GM23248 (cell line): ENCODE data around the gene THBS3. TPM values are rescaled to one million over a fixed set of nuclear protein-coding genes. Genes with fewer than 3 reads are reported as not detected.
A peak's percentile ranks its signal among the peaks of the same experiment; 100 is the strongest.
"Not testable (repeated sequence)": the region's sequence is repeated elsewhere in the genome, so short reads cannot be mapped to it uniquely, and the experiment has no call there.

ENCODE experiments used
- DNase-seq: peaks from one replicate; pipeline ENCODE4 v3.0.0-alpha.2; 2015
- H2AFZ ChIP-seq: fragments of 200-600 bp; sonication (generic); 2 replicates; pipeline ENCODE4 v1.6.1; 2016; ENCODE audit warnings: antibody characterized with exemption
- H3F3A ChIP-seq: fragments of 200-600 bp; sonication (generic); 2 replicates; pipeline ENCODE4 v1.6.1; 2016; ENCODE audit warnings: mild to moderate bottlenecking, antibody characterized with exemption, mixed run types; ENCODE audit not compliant: insufficient read depth
- H3K27ac ChIP-seq: fragments of 200-600 bp; sonication (generic); 2 replicates; pipeline ENCODE4 v1.5.1; 2016; ENCODE audit warnings: mild to moderate bottlenecking
- H3K27me3 ChIP-seq: fragments of 200-600 bp; sonication (generic); replicated peaks from 2 replicates; pipeline ENCODE4 v1.6.1; 2016; ENCODE audit warnings: mild to moderate bottlenecking; ENCODE audit not compliant: insufficient read depth
- H3K36me3 ChIP-seq: fragments of 200-600 bp; sonication (generic); 2 replicates; pipeline ENCODE4 v1.6.1; 2016; ENCODE audit warnings: low read depth, mild to moderate bottlenecking
- H3K4me1 ChIP-seq: fragments of 200-600 bp; sonication (generic); 2 replicates; pipeline ENCODE4 v1.6.1; 2016; ENCODE audit warnings: mild to moderate bottlenecking; ENCODE audit not compliant: insufficient read depth
- H3K4me2 ChIP-seq: fragments of 200-600 bp; sonication (generic); one replicate; pipeline ENCODE4 v1.6.1; 2016; ENCODE audit warnings: mild to moderate bottlenecking; ENCODE audit not compliant: unreplicated experiment
- H3K4me3 ChIP-seq: fragments of 200-600 bp; sonication (generic); 2 replicates; pipeline ENCODE4 v1.5.1; 2016; ENCODE audit warnings: mild to moderate bottlenecking
- H3K79me2 ChIP-seq: fragments of 200-600 bp; sonication (generic); 2 replicates; pipeline ENCODE4 v1.6.1; 2016; ENCODE audit warnings: mild to moderate bottlenecking; ENCODE audit not compliant: insufficient read depth
- H3K9ac ChIP-seq: fragments of 200-600 bp; sonication (generic); 2 replicates; pipeline ENCODE4 v1.6.1; 2016; ENCODE audit warnings: mild to moderate bottlenecking
- H3K9me2 ChIP-seq: fragments of 200-600 bp; sonication (generic); 2 replicates; pipeline ENCODE4 v1.6.1; 2016; ENCODE audit warnings: mixed run types, mild to moderate bottlenecking, moderate library complexity; ENCODE audit not compliant: insufficient read depth
- H3K9me3 ChIP-seq: fragments of 200-600 bp; sonication (generic); one replicate; pipeline ENCODE4 v1.6.1; 2017; ENCODE audit warnings: low read depth
- H4K20me1 ChIP-seq: fragments of 200-600 bp; sonication (generic); 2 replicates; pipeline ENCODE4 v1.6.0; 2016; ENCODE audit not compliant: insufficient read depth
- EZH2 ChIP-seq: fragments of 200-600 bp; sonication (generic); IDR thresholded peaks from 2 replicates; pipeline ENCODE4 v1.6.1; 2018; ENCODE audit warnings: antibody characterized with exemption, mild to moderate bottlenecking; ENCODE audit not compliant: insufficient read depth, poor library complexity, severe bottlenecking
- EZH2phosphoT487 ChIP-seq: fragments of 200-600 bp; sonication (generic); IDR thresholded peaks from 2 replicates; pipeline ENCODE4 v1.6.1; 2018; ENCODE audit warnings: antibody characterized with exemption, moderate library complexity, mild to moderate bottlenecking, low read depth; ENCODE audit not compliant: insufficient read depth
- WGBS, 2 experiments: methylation state at CpG; one replicate each; pipeline ENCODE4 v1.1.6; 2015 to 2017; ENCODE audit warnings: low lambda C conversion rate in 2 of 2, low coverage in 1 of 2; ENCODE audit errors: missing lambda C conversion rate in 2 of 2; 5-methylcytosine and 5-hydroxymethylcytosine counted together
- in situ Hi-C: fragments of 300-500 bp; cut with MboI; formaldehyde crosslinking; loops from 2 replicates; pipeline ENCODE4 v1.15.0; 2020
- polyA plus RNA-seq: library from polyadenylated mRNA; unstranded; fragments of >200 nt; fragmentation: Nextera tagmentation; extraction: Ambion mirVana; gene quantifications from 2 replicates; pipeline ENCODE4 v1.2.1, GENCODE V29; 2016
- total RNA-seq: library from RNA; depleted of rRNA; stranded (reverse); fragments of >200 nt; shearing (Covaris generic); gene quantifications from 2 replicates; pipeline ENCODE4 v1.2.3, GENCODE V29; 2014

The THBS3 gene
- total and polyA plus RNA-seq, 2 experiments from 2014 or later = 16.6 to 20.6 TPM

DNA sequence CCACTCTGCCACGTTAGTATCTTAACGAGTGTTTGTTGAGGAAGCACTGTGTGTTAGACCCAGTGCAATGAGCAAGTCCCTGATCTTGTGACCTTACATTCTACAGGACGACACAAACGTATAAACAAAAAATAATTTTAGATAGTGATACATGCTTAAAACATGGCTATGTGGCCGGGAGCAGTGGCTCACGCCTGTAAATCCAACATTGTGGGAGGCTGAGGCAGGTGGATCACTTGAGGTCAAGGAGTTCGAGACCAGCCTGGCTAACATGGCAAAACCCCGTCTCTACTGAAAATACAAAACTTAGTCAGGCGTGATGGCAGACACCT lies 20.4 kb upstream of the THBS3 start:
- peaks cover 29% of the 10 kb centered on the region for H3F3A ChIP-seq
- H3K9me2 ChIP-seq = no peaks in the 10 kb centered on the region
- in situ Hi-C loops = no loop called here
- peaks cover 27% of the 10 kb centered on the region for H3K79me2 ChIP-seq
- peak overlapping the region; percentile 91 for H3K4me3 ChIP-seq
- no peak for TF ChIP-seq EZH2phosphoT487
- no peak for TF ChIP-seq EZH2
- no peak for DNase-seq
- WGBS, 2 experiments = 54 to 58% methylated on average over 9 of the region's 9 CpGs
- peak overlapping the region; percentile 91 for H2AFZ ChIP-seq
- H3K9ac ChIP-seq = peak overlapping the region; percentile 76
- H3K27me3 ChIP-seq = no peaks in the 10 kb centered on the region
- peaks cover 44% of the 10 kb centered on the region for H3K4me1 ChIP-seq
- no peaks in the 10 kb centered on the region for H4K20me1 ChIP-seq
- H3K9me3 ChIP-seq = no peaks in the 10 kb centered on the region
- H3K4me2 ChIP-seq = peak overlapping the region; percentile 81
- peak overlapping the region; percentile 58 for H3K27ac ChIP-seq
- H3K36me3 ChIP-seq = no peaks in the 10 kb centered on the region

DNA sequence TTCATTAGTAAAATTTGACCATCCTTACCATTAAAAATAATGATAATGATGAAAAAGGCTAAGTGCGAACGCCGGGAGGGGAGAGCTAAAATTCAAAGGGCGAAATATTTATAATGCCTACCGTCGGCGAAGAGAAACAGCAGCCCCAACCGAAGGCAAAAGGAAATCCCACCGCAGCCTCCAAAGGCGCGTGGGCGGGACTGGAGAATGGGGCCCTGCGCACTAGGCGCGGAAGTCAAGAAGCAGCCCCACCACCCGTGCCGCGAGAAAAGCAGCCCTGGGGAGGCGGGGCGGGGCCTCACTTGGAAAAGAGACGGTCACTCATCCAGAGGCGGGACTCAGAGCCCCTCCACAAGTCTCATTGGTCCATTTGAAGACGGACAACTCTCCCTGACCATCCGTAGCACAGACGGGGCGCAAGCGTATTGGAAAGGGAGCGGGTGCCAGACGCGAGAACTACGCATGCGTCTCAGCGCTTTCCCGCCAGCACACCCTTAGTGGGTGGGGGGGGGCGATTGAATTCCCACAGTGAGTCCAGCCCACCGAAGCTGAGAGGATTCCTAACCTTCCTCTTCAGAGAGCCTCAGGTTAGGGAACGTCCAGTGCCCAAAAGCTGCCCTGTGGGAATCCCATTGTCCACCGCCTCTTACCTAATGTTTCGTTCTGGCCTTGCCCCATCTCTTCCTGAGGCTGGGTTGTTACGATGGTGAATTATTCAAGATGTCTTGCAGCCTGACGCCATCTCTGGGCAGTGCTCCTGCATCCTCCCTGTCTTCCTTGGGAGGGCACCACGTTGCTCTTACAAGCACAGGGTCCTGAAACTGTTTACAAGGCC lies 19.8 kb upstream of the THBS3 start:
- Histone ChIP-seq H2AFZ (peak overlapping the region; percentile 91), H3K9ac (peak overlapping the region; percentile 89), H3K4me2 (peak overlapping the region; percentile 93), H3K9me2 (no peaks in the 10 kb centered on the region), H3K36me3 (no peaks in the 10 kb centered on the region), H3K4me3 (peak overlapping the region; percentile 91), H4K20me1 (no peaks in the 10 kb centered on the region), H3K27me3 (no peaks in the 10 kb centered on the region), H3K9me3 (no peaks in the 10 kb centered on the region), H3K4me1 (peaks cover 42% of the 10 kb centered on the region), H3F3A (peaks cover 29% of the 10 kb centered on the region), H3K27ac (peak overlapping the region; percentile 84), H3K79me2 (peaks cover 29% of the 10 kb centered on the region)
- DNase-seq = peak; percentile 99
- 2 to 4% methylated on average over 35 to 42 of the region's 42 CpGs for WGBS, 2 experiments
- in situ Hi-C loops = no loop called here
- TF ChIP-seq EZH2phosphoT487 (no peak), EZH2 (no peak)

DNA sequence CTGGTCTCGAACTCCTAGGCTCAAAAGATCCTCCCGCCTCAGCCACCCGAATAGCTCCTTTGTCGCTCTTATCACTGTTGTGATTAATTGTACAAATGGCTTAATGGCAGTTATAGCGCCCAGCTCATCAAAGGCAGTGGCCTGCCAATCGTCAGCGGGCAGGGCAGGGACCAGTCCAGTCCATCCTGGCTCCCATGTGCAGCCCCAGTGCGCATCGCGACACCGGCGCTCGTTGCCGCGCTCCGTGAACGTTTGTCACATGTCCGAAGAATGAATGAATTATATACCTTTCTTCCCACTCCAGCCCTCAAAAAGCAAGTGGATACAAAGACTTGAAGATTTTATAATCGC lies 19.2 kb upstream of the THBS3 start:
- in situ Hi-C loops = no loop called here
- Histone ChIP-seq H3K27ac (peak overlapping the region; percentile 84), H3K36me3 (no peaks in the 10 kb centered on the region), H2AFZ (peak overlapping the region; percentile 85), H3K4me1 (peaks cover 36% of the 10 kb centered on the region), H3K9me2 (no peaks in the 10 kb centered on the region), H3K9ac (peak overlapping the region; percentile 89), H3K79me2 (peaks cover 29% of the 10 kb centered on the region), H4K20me1 (no peaks in the 10 kb centered on the region), H3K4me3 (peak overlapping the region; percentile 91), H3K27me3 (no peaks in the 10 kb centered on the region), H3F3A (peaks cover 29% of the 10 kb centered on the region), H3K9me3 (no peaks in the 10 kb centered on the region), H3K4me2 (peak overlapping the region; percentile 93)
- 0 to 1% methylated on average over 19 of the region's 19 CpGs for WGBS, 2 experiments
- TF ChIP-seq EZH2 (no peak), EZH2phosphoT487 (no peak)
- DNase-seq = peak; percentile 77

DNA sequence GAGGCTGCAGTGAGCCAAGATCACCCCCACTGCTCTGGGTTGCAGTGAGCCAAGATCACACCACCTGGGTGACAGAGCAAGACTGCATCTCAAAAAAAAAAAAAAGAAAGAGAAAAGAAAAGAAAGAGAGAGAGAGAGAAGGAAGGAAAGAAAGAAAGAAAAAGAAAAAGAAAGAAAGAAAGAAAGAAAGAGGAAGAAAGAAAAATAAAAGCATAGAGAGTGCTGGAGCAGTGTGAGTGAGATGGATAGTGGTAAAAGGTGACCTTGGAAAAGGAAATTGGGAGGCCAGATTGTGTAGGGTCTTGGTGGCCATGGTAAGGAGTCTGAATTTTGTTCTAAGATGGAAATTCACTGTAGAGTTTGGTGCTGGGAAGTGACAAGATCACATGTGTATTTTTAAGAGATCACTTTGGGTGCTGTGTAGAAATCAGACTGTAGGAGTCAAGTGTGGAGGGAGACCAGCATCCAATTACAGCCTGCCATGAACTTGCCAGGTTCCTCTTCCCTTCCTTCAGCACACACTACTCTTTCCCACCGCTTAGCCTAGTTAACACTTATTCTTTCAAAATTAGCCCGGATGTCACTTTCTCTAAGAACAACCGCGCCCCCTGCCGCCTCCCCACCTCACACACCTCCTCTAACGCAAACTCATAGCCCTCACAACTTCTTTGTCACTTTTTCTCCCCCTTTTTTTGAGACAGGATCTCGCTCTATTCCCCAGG lies 18.7 kb upstream of the THBS3 start:
- H3K4me1 ChIP-seq = peaks cover 30% of the 10 kb centered on the region
- in situ Hi-C loops = no loop called here
- H3K4me2 ChIP-seq = peak overlapping the region; percentile 93
- H3K4me3 ChIP-seq = peak overlapping the region; percentile 91
- 1 to 3% methylated on average over 7 of the region's 7 CpGs for WGBS, 2 experiments
- H3K27me3 ChIP-seq = no peaks in the 10 kb centered on the region
- H4K20me1 ChIP-seq = no peaks in the 10 kb centered on the region
- peak; percentile 84 for DNase-seq
- no peaks in the 10 kb centered on the region for H3K9me3 ChIP-seq
- H3K9ac ChIP-seq = peak overlapping the region; percentile 89
- H3K9me2 ChIP-seq = no peaks in the 10 kb centered on the region
- H3K36me3 ChIP-seq = no peaks in the 10 kb centered on the region
- peaks cover 29% of the 10 kb centered on the region for H3K79me2 ChIP-seq
- H3K27ac ChIP-seq = peak overlapping the region; percentile 84
- peak overlapping the region; percentile 85 for H2AFZ ChIP-seq
- peaks cover 29% of the 10 kb centered on the region for H3F3A ChIP-seq
- TF ChIP-seq EZH2 (no peak), EZH2phosphoT487 (no peak)

DNA sequence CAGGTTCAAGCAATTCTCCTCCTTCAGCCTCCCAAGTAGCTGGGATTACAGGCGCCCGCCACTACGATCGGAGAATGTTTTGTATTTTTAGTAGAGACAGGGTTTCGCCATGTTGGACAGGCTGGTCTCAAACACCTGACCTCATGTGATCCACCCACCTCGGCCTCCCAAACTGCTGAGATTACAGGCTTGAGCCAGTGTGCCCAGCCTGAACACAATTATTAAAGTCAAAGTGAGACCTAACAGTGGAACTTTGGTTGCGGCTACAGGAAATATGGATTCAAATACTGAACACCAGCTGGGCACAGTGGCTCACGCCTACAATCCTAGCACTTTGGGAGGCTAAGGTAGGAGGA lies 17.7 kb upstream of the THBS3 start:
- DNase-seq, H4K20me1 ChIP-seq, H3K36me3 ChIP-seq, H3K9me3 ChIP-seq, in situ Hi-C loops, H3K9me2 ChIP-seq, H2AFZ ChIP-seq, H3K27me3 ChIP-seq: not testable (repeated sequence)
- peak overlapping the region; percentile 84 for H3K27ac ChIP-seq
- peak overlapping the region; percentile 91; the same call in 1 of the 2 replicates for H3K4me3 ChIP-seq
- H3K4me2 ChIP-seq = peak overlapping the region; percentile 93
- peaks cover 30% of the 10 kb centered on the region for H3K4me1 ChIP-seq
- H3K79me2 ChIP-seq = peaks cover 29% of the 10 kb centered on the region
- H3F3A ChIP-seq = peaks cover 31% of the 10 kb centered on the region
- peak overlapping the region; percentile 89; the same call in 1 of the 2 replicates for H3K9ac ChIP-seq
- WGBS, 2 experiments = 93 to 98% methylated on average over 8 of the region's 8 CpGs
